Body of pancreas (tissue), 4 donors: ENCODE results near the gene RCOR1.

Source experiments
- CTCF ChIP-seq, 7 experiments: fragments of 450-650 bp in 4 of 7; fragments of 200-600 bp in 3 of 7; sonication (generic) in 3 of 7; IDR thresholded peaks; one replicate each; pipeline ENCODE4 v1.5.1; 2016 to 2019; ENCODE audit warnings: antibody characterized with exemption in 7 of 7
- POLR2A ChIP-seq, 3 donors: fragments of 450-650 bp; IDR thresholded peaks; one replicate each; pipeline ENCODE4 v1.6.1; 2016; ENCODE audit warnings: antibody characterized with exemption in 3 of 3, mild to moderate bottlenecking in 2 of 3

- TF ChIP-seq CTCF (IDR thresholded peaks at IDR 0.05): no peak
- no peak for TF ChIP-seq POLR2A (IDR thresholded peaks at IDR 0.05)
These were observed 38.0 kb downstream of the RCOR1 start for GRCh38 chr14:102630405-102630804.
